Keratinocyte (primary cell): ENCODE data around the gene RCBTB2. TPM values are rescaled to one million over a fixed set of nuclear protein-coding genes. Genes with fewer than 3 reads are reported as not detected.

Source experiments
- DNase-seq: peaks from one replicate; pipeline ENCODE4 v3.0.0-alpha.2; 2011; ENCODE audit warnings: low read depth, missing footprints, low spot score
- FAIRE-seq: peaks from 2 replicates; lab custom pipeline; 2011; peaks lifted over from hg19 to GRCh38; lab: Jason Lieb, UNC
- H2AFZ ChIP-seq: 2 replicates; pipeline ENCODE4 v1.6.0; 2012; ENCODE audit warnings: low read length, control low read depth, inconsistent platforms; ENCODE audit not compliant: control insufficient read depth
- H3K27ac ChIP-seq: 2 replicates; pipeline ENCODE4 v1.5.1; 2011; ENCODE audit warnings: low read length; ENCODE audit not compliant: control insufficient read depth, insufficient read depth
- H3K27me3 ChIP-seq: 3 replicates; pipeline ENCODE4 v1.6.0; 2011; ENCODE audit warnings: low read length; ENCODE audit not compliant: control insufficient read depth, insufficient read depth; ENCODE audit errors: extremely low read depth
- H3K36me3 ChIP-seq, 2 experiments: 2 replicates in 1 of 2; 3 replicates in 1 of 2; pipeline ENCODE4 v1.5.1; 2011; ENCODE audit warnings: low read length in 2 of 2, mild to moderate bottlenecking in 1 of 2; ENCODE audit not compliant: control insufficient read depth in 2 of 2, insufficient read depth in 2 of 2; ENCODE audit errors: extremely low read depth in 1 of 2
- H3K4me1 ChIP-seq: 3 replicates; pipeline ENCODE4 v1.5.1; 2011; ENCODE audit warnings: low read length; ENCODE audit not compliant: control insufficient read depth, insufficient read depth; ENCODE audit errors: extremely low read depth
- H3K4me2 ChIP-seq: 3 replicates; pipeline ENCODE4 v1.6.0; 2011; ENCODE audit warnings: low read depth, low read length; ENCODE audit not compliant: control insufficient read depth, insufficient read depth; ENCODE audit errors: extremely low read depth
- H3K4me3 ChIP-seq, 3 experiments: fragments of 200-600 bp in 1 of 3; sonication (generic) in 1 of 3; 2 replicates in 2 of 3; 3 replicates in 1 of 3; pipeline ENCODE4 v1.5.1; 2011 to 2016; ENCODE audit warnings: low read length in 3 of 3, mild to moderate bottlenecking in 3 of 3, control low read depth in 2 of 3, inconsistent platforms in 1 of 3, low read depth in 1 of 3, mixed read lengths in 1 of 3, mixed run types in 1 of 3, moderate library complexity in 1 of 3; ENCODE audit not compliant: control insufficient read depth in 2 of 3, insufficient read depth in 2 of 3; ENCODE audit errors: extremely low read depth in 1 of 3
- H3K79me2 ChIP-seq: 2 replicates; pipeline ENCODE4 v1.6.0; 2012; ENCODE audit warnings: low read length; ENCODE audit not compliant: control insufficient read depth, insufficient read depth
- H3K9ac ChIP-seq: 3 replicates; pipeline ENCODE4 v1.6.0; 2011; ENCODE audit warnings: low read length; ENCODE audit not compliant: control insufficient read depth, insufficient read depth; ENCODE audit errors: extremely low read depth
- H3K9me1 ChIP-seq: 3 replicates; pipeline ENCODE4 v1.6.0; 2011; ENCODE audit warnings: low read length; ENCODE audit not compliant: control insufficient read depth, insufficient read depth; ENCODE audit errors: extremely low read depth
- H3K9me3 ChIP-seq: 2 replicates; pipeline ENCODE4 v1.5.1; 2012; ENCODE audit warnings: low read depth, low read length; ENCODE audit not compliant: control insufficient read depth
- H4K20me1 ChIP-seq: 3 replicates; pipeline ENCODE4 v1.6.0; 2011; ENCODE audit warnings: low read length; ENCODE audit not compliant: control insufficient read depth, insufficient read depth; ENCODE audit errors: extremely low read depth
- EZH2 ChIP-seq: IDR thresholded peaks from one replicate; pipeline ENCODE4 v1.6.1; 2012; ENCODE audit warnings: inconsistent platforms, mild to moderate bottlenecking, low read length, moderate library complexity
- dilution Hi-C: fragments of 300-500 bp; cut with MboI; formaldehyde crosslinking; loops from one replicate; pipeline ENCODE4 v1.7.0; 2020; ENCODE audit warnings: low sequenced_read_pairs; ENCODE audit not compliant: extremely low pct_ligation_motif_present
- polyA plus RNA-seq, 5 experiments: library from polyadenylated mRNA; depleted of rRNA in 3 of 5; stranded (reverse) in 3 of 5; stranded (forward) in 1 of 5; unstranded in 1 of 5; fragments of >200 nt; gene quantifications; 1 replicate in 1 of 5; 2 replicates in 3 of 5; 3 replicates in 1 of 5; pipeline versions ENCODE4 v1.2.1 to v1.2.3, GENCODE V29; 2011 to 2012; ENCODE audit warnings: missing spikeins in 2 of 5, low read depth in 1 of 5, low replicate concordance in 1 of 5
- TF ChIP-seq, protein P1 (sequence below), 3 experiments: IDR thresholded peaks in 1 of 3; conservative IDR thresholded peaks in 1 of 3; optimal IDR thresholded peaks in 1 of 3; 2 replicates in 2 of 3; 3 replicates in 1 of 3; pipeline versions ENCODE3 to v1.5.1; 2011; ENCODE audit warnings: low read length in 3 of 3, mild to moderate bottlenecking in 3 of 3, moderate library complexity in 2 of 3, control low read depth in 1 of 3, inconsistent platforms in 1 of 3; ENCODE audit not compliant: insufficient read depth in 2 of 3; ENCODE audit errors: extremely low read depth in 1 of 3

Gene RCBTB2
- polyA plus RNA-seq, 1 donor (not counting 4 experiments of a cell fraction or from before 2014, with no cell fraction given), result 5.5 TPM

DNA sequence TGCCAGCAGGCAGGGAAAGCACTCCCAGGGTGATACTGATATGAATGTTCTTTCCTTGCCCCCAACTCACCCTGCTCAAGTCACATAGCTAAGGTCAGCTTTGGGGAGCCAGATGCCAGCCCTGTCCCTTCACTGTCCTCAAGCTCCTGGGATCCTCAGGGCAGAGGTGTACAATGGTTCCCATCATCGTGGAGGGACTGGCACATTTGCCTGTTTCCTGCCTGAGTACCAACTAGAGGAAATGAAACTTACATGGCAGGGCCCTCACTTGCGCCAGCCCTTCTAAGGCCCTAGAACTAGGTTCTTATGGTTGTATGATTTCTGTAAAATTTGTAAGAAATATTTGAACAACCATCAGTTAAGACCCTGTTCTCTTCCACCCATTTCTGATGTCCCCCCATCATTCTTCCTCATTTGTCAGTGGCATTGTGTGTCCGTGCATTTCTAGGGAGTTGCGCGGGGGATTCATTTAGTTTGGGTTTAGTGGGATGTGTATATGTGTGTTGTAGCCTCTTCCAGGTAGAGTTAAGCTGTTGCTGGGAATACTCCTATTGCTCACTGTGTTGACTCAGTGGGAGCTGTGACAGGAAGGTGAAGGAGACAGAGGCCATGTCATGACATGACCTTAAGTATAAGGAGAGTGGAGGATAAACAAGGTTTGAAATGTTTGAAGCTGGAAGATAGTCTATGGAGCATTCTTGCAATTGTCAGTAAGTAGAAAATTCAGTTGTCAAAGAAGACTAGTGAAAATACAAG lies 41.3 kb upstream of the RCBTB2 start:
- no peak for TF ChIP-seq EZH2
- TF ChIP-seq, protein P1, sequence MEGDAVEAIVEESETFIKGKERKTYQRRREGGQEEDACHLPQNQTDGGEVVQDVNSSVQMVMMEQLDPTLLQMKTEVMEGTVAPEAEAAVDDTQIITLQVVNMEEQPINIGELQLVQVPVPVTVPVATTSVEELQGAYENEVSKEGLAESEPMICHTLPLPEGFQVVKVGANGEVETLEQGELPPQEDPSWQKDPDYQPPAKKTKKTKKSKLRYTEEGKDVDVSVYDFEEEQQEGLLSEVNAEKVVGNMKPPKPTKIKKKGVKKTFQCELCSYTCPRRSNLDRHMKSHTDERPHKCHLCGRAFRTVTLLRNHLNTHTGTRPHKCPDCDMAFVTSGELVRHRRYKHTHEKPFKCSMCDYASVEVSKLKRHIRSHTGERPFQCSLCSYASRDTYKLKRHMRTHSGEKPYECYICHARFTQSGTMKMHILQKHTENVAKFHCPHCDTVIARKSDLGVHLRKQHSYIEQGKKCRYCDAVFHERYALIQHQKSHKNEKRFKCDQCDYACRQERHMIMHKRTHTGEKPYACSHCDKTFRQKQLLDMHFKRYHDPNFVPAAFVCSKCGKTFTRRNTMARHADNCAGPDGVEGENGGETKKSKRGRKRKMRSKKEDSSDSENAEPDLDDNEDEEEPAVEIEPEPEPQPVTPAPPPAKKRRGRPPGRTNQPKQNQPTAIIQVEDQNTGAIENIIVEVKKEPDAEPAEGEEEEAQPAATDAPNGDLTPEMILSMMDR (optimal IDR thresholded peaks at IDR 0.05 in 1 of 3, IDR thresholded peaks at IDR 0.05 in 1 of 3, conservative IDR thresholded peaks at IDR 0.05 in 1 of 3; ENCODE audit: extremely low read depth in 1 of 3, insufficient read depth in 2 of 3, low read length in 3 of 3), result no peak
- H3K79me2 ChIP-seq, result no peaks in the 10 kb centered on the region
- no peak overlapping the region for H3K4me2 ChIP-seq
- H3K9me1 ChIP-seq, result no peaks in the 10 kb centered on the region
- H3K4me1 ChIP-seq, result peaks cover 8% of the 10 kb centered on the region
- DNase-seq, result no peak
- no peak overlapping the region for H3K27ac ChIP-seq
- FAIRE-seq, result peak; percentile 44
- no peak overlapping the region for H3K4me3 ChIP-seq
- dilution Hi-C loops, result no loop called here
- H3K36me3 ChIP-seq, result no peaks in the 10 kb centered on the region
- H4K20me1 ChIP-seq, result no peaks in the 10 kb centered on the region
- no peak overlapping the region for H3K9ac ChIP-seq
- H3K27me3 ChIP-seq, result no peaks in the 10 kb centered on the region
- H2AFZ ChIP-seq, result no peak overlapping the region
- H3K9me3 ChIP-seq, result no peaks in the 10 kb centered on the region

DNA sequence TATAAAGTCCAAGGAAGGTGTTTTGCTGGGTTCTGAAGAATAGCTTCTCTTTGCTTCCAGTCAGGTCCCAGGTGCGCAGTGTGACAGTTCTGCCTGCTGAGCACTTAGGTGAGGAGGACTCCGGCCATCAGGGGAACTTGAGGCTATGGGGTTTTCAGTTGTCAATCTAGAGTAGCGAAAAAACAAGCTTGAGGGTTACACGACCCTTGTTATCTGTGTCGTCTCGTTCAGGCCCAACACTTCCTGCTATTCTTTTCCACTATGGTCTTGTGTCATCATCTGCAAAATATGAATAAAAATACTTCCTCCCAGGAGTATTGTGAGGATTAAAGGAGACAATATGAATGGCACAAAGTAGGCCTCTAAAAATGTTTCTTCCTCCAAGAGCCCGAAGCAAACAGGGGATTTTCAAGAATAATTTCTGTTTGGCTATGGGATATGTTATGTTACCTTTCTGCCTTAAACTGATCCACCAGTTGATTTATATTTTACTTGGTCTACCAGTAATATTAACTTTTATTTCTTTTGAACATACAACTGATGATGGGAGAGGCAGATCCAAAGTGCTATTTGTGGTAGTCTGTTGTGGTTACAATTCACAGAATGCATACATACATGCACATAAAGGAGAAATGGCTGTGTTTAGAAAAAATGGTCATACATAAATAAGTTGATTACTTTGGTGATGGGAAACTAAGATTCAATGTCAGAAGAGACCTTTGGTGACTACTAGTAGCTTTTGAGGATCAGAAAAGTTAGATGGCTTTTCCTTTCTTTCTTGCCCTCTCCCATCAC lies 40.5 kb upstream of the RCBTB2 start:
- Histone ChIP-seq H3K9me3 (no peaks in the 10 kb centered on the region), H3K4me3 (no peak overlapping the region), H3K4me1 (peaks cover under 1% of the 10 kb centered on the region), H3K4me2 (no peak overlapping the region), H3K79me2 (no peaks in the 10 kb centered on the region), H3K9me1 (no peaks in the 10 kb centered on the region), H3K27me3 (no peaks in the 10 kb centered on the region), H3K9ac (no peak overlapping the region), H4K20me1 (no peaks in the 10 kb centered on the region), H2AFZ (no peak overlapping the region), H3K36me3 (no peaks in the 10 kb centered on the region), H3K27ac (no peak overlapping the region)
- no peak for DNase-seq
- no peak for FAIRE-seq
- TF ChIP-seq EZH2, result no peak
- TF ChIP-seq, protein P1 (optimal IDR thresholded peaks at IDR 0.05 in 1 of 3, IDR thresholded peaks at IDR 0.05 in 1 of 3, conservative IDR thresholded peaks at IDR 0.05 in 1 of 3; ENCODE audit: extremely low read depth in 1 of 3, insufficient read depth in 2 of 3, low read length in 3 of 3), result no peak
- dilution Hi-C loops, result no loop called here
